KMS-11 (cell line): ENCODE results near the gene GEMIN7.

ENCODE experiments used
- H2AFZ ChIP-seq: fragments of 200-600 bp; sonication (generic); 2 replicates; pipeline ENCODE4 v1.6.1; 2016; ENCODE audit warnings: antibody characterized with exemption, mixed run types, low read depth
- H3K27ac ChIP-seq: fragments of 200-600 bp; sonication (generic); 2 replicates; pipeline ENCODE4 v1.6.1; 2016; ENCODE audit warnings: mild to moderate bottlenecking, mixed run types
- H3K27me3 ChIP-seq: fragments of 200-600 bp; sonication (generic); 2 replicates; pipeline ENCODE4 v1.6.1; 2017; ENCODE audit warnings: mild to moderate bottlenecking, low read depth, mixed run types, moderate library complexity; ENCODE audit not compliant: insufficient read depth
- H3K36me3 ChIP-seq: fragments of 200-600 bp; sonication (generic); 2 replicates; pipeline ENCODE4 v1.6.1; 2017; ENCODE audit warnings: mild to moderate bottlenecking, mixed run types; ENCODE audit not compliant: insufficient read depth
- H3K4me1 ChIP-seq: fragments of 200-600 bp; sonication (generic); 2 replicates; pipeline ENCODE4 v1.6.1; 2016; ENCODE audit warnings: mild to moderate bottlenecking, low read depth, mixed run types; ENCODE audit not compliant: poor library complexity, severe bottlenecking
- H3K4me2 ChIP-seq: fragments of 200-600 bp; sonication (generic); 2 replicates; pipeline ENCODE4 v1.7.0; 2016; ENCODE audit warnings: mild to moderate bottlenecking, mixed run types
- H3K4me3 ChIP-seq: fragments of 200-600 bp; sonication (generic); IDR thresholded peaks from 2 replicates; pipeline ENCODE4 v1.6.1; 2017; ENCODE audit warnings: low read depth, low read length, mixed read lengths; ENCODE audit not compliant: insufficient read depth
- H3K79me2 ChIP-seq: fragments of 200-600 bp; sonication (generic); 2 replicates; pipeline ENCODE4 v1.6.1; 2016; ENCODE audit warnings: low read depth, mixed run types; ENCODE audit not compliant: insufficient read depth
- H3K9ac ChIP-seq: fragments of 200-600 bp; sonication (generic); 2 replicates; pipeline ENCODE4 v1.6.1; 2016; ENCODE audit warnings: mild to moderate bottlenecking, mixed run types
- H4K20me1 ChIP-seq: fragments of 200-600 bp; sonication (generic); 2 replicates; pipeline ENCODE4 v1.6.1; 2016; ENCODE audit warnings: mild to moderate bottlenecking, mixed run types; ENCODE audit not compliant: insufficient read depth
- CTCF ChIP-seq: fragments of 200-600 bp; sonication (generic); conservative IDR thresholded peaks from 2 replicates; pipeline ENCODE4 v1.6.1; 2017; ENCODE audit warnings: low read depth, mild to moderate bottlenecking, antibody characterized with exemption, low read length, moderate library complexity, mixed read lengths

Gene GEMIN7

GRCh38 chr19:45119582-45119981 is 40.5 kb downstream of the GEMIN7 start:
- peak overlapping the region; percentile 100 for H3K4me2 ChIP-seq
- H2AFZ ChIP-seq, result no peak overlapping the region
- peaks cover 77% of the 10 kb centered on the region for H3K4me1 ChIP-seq
- no peaks in the 10 kb centered on the region for H3K27me3 ChIP-seq
- H3K27ac ChIP-seq, result peak overlapping the region; percentile 91
- no peaks in the 10 kb centered on the region for H3K36me3 ChIP-seq
- H3K79me2 ChIP-seq, result peaks cover 72% of the 10 kb centered on the region; the same call in 1 of the 2 replicates
- H3K9ac ChIP-seq, result peak overlapping the region; percentile 52; the same call in 1 of the 2 replicates
- no peak for TF ChIP-seq CTCF
- no peak overlapping the region for H3K4me3 ChIP-seq
- H4K20me1 ChIP-seq, result no peaks in the 10 kb centered on the region

GRCh38 chr19:45121827-45122345 is 42.8 kb downstream of the GEMIN7 start:
- H4K20me1 ChIP-seq, result no peaks in the 10 kb centered on the region

GRCh38 chr19:45122832-45123231 is 43.8 kb downstream of the GEMIN7 start:
- Histone ChIP-seq H3K27ac (no peak overlapping the region), H3K4me1 (peaks cover 68% of the 10 kb centered on the region), H3K27me3 (no peaks in the 10 kb centered on the region), H3K9ac (no peak overlapping the region), H3K4me3 (no peak overlapping the region), H3K36me3 (no peaks in the 10 kb centered on the region), H4K20me1 (no peaks in the 10 kb centered on the region), H2AFZ (no peak overlapping the region), H3K4me2 (no peak overlapping the region), H3K79me2 (peaks cover 72% of the 10 kb centered on the region)
- TF ChIP-seq CTCF, result no peak

More at GRCh38 chr19:45121827-45122345, 42.8 kb downstream of the GEMIN7 start:
- H2AFZ ChIP-seq, result no peak overlapping the region
- H3K4me1 ChIP-seq, result peaks cover 74% of the 10 kb centered on the region
- H3K27me3 ChIP-seq, result no peaks in the 10 kb centered on the region
- peak overlapping the region; percentile 11; the same call in 1 of the 2 replicates for H3K27ac ChIP-seq
- H3K36me3 ChIP-seq, result no peaks in the 10 kb centered on the region
- peak overlapping the region; percentile 100 for H3K4me2 ChIP-seq
- no peak overlapping the region; the same call in 1 of the 2 replicates for H3K9ac ChIP-seq
- H3K4me3 ChIP-seq, result no peak overlapping the region
- H3K79me2 ChIP-seq, result peaks cover 64% of the 10 kb centered on the region
- no peak for TF ChIP-seq CTCF

GRCh38 chr19:45123440-45123850 is 44.4 kb downstream of the GEMIN7 start:
- TF ChIP-seq CTCF, result no peak
- H3K9ac ChIP-seq, result no peak overlapping the region
- H3K36me3 ChIP-seq, result no peaks in the 10 kb centered on the region
- no peaks in the 10 kb centered on the region for H3K27me3 ChIP-seq
- no peak overlapping the region for H3K4me3 ChIP-seq
- no peaks in the 10 kb centered on the region for H4K20me1 ChIP-seq
- H3K27ac ChIP-seq, result no peak overlapping the region
- no peak overlapping the region for H3K4me2 ChIP-seq
- peaks cover 76% of the 10 kb centered on the region for H3K79me2 ChIP-seq
- H3K4me1 ChIP-seq, result peaks cover 66% of the 10 kb centered on the region
- H2AFZ ChIP-seq, result no peak overlapping the region
